ENCODE data around the gene HOXA11. TPM values are rescaled to one million over a fixed set of nuclear protein-coding genes. Genes with fewer than 3 reads are reported as not detected.

Gene HOXA11
- total RNA-seq, 4 donors from 2014 or later = 5.1 to 7.9 (median 6.4) TPM

DNA sequence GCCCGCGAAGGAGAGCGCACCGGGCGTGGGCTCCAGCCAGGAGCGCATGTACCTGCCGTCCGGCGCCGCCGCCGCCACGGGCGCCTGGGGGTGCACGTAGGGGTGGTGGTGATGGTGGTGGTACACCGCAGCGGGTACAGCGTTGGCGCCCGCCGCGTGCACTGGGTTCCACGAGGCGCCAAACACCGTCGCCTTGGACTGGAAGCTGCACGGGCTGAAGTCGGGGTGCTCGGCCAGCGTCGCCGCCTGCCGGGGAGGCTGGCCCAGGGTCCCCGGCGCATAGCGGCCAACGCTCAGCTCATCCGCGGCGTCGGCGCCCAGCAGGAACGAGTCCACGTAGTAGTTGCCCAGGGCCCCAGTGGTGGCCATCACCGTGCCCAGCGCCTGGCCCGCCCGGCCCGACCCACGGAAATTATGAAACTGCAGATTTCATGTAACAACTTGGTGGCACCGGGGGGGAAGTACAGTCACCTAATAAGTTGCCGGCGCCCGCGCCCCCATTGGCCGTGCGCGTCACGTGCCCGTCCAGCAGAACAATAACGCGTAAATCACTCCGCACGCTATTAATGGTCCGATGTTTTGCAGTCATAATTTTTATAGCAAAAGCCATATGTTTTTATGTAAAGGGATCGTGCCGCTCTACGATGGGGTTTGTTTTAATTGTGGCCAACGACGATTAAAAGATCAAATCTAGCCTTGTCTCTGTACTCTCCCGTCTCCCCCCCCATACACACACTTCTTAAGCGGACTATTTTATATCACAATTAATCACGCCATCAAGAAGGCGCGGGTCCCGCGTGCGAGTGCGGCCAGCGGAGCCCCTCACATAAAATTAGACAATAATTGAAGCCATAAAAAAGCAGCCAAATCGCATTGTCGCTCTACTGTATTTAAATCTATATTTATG is 19.7 kb downstream of the HOXA11 start, which contains the start of gene HOXA9:
HOXA9 (minus strand) TSS at position 449 of the 907 bp plus-strand sequence; CDS start at position 369, 80 bp downstream.
- DNase-seq = peak; percentile 95 to 96
- peak; percentile 58 for ATAC-seq
- H3K9me3 ChIP-seq = no peaks in the 10 kb centered on the region
- TF ChIP-seq POLR2A (IDR thresholded peaks at IDR 0.05) = peak; percentile 81 to 86
- TF ChIP-seq, protein P1, sequence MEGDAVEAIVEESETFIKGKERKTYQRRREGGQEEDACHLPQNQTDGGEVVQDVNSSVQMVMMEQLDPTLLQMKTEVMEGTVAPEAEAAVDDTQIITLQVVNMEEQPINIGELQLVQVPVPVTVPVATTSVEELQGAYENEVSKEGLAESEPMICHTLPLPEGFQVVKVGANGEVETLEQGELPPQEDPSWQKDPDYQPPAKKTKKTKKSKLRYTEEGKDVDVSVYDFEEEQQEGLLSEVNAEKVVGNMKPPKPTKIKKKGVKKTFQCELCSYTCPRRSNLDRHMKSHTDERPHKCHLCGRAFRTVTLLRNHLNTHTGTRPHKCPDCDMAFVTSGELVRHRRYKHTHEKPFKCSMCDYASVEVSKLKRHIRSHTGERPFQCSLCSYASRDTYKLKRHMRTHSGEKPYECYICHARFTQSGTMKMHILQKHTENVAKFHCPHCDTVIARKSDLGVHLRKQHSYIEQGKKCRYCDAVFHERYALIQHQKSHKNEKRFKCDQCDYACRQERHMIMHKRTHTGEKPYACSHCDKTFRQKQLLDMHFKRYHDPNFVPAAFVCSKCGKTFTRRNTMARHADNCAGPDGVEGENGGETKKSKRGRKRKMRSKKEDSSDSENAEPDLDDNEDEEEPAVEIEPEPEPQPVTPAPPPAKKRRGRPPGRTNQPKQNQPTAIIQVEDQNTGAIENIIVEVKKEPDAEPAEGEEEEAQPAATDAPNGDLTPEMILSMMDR (IDR thresholded peaks at IDR 0.05 in 4 of 5, conservative IDR thresholded peaks at IDR 0.05 in 1 of 5) = peak in 4 of 5 experiments; percentile 10 to 36 (median 26)
- intact Hi-C loops (cut with DNase I; ENCODE audit: low total_unique reads) (loop anchor here (1.0 to 10.0 kb wide), 5 partner anchors 9 to 1401 kb away; partner anchors contain the start of genes CBX3, HNRNPA2B1, HOXA4 and HOXA7), in situ Hi-C loops (cut with MboI; ENCODE audit: low sequenced_read_pairs in 4 of 4) (loop anchor here in 2 of 4 donors (5.0 to 25.0 kb wide), 3 partner anchors 953 to 1308 kb away; partner anchors contain the start of genes CBX3 (in 1 of the 2) and HNRNPA2B1 (in 1 of the 2))
- peaks cover 12 to 49% of the 10 kb centered on the region in 2 donors for H3K4me1 ChIP-seq
- peak within 1 kb of the TSS; percentile 62 to 88 (median 77) for H3K4me3 ChIP-seq
- no peaks in the 10 kb centered on the region for H3K27me3 ChIP-seq
- peak within 1 kb of the TSS; percentile 90 to 99 (median 95) for H3K27ac ChIP-seq
- H3K36me3 ChIP-seq = no peaks in the 10 kb centered on the region

- Histone ChIP-seq H3K36me3 (no peaks in the 10 kb centered on the region), H3K4me3 (peak overlapping the region; percentile 62 to 88 (median 77)), H3K4me1 (peaks cover 12 to 43% of the 10 kb centered on the region in 2 donors), H3K9me3 (no peaks in the 10 kb centered on the region), H3K27me3 (no peaks in the 10 kb centered on the region), H3K27ac (peak overlapping the region; percentile 90 to 99 (median 95))
- intact Hi-C loops (cut with DNase I; ENCODE audit: low total_unique reads) = loop anchor here (1.0 to 10.0 kb wide), 6 partner anchors 8 to 1400 kb away; partner anchors contain the start of genes CBX3, HNRNPA2B1, HOXA4 and HOXA7
- TF ChIP-seq, protein P1 (IDR thresholded peaks at IDR 0.05 in 4 of 5, conservative IDR thresholded peaks at IDR 0.05 in 1 of 5) = peak in 2 of 5 experiments; percentile 16 to 43
- no peak for TF ChIP-seq POLR2A (IDR thresholded peaks at IDR 0.05)
- in situ Hi-C loops (cut with MboI; ENCODE audit: low sequenced_read_pairs in 4 of 4) = loop anchor here in 2 of 4 donors (5.0 to 25.0 kb wide), 3 partner anchors 952 to 1307 kb away; partner anchors contain the start of genes CBX3 (in 1 of the 2) and HNRNPA2B1 (in 1 of the 2)
- peak; percentile 5 to 13 for ATAC-seq
- peak in 1 of 2 donors; percentile 54 for DNase-seq
Measured at GRCh38 chr7:27164367-27165088, 20.5 kb downstream of the HOXA11 start.

GRCh38 chr7:27164045-27164366 is 21.0 kb downstream of the HOXA11 start:
- Histone ChIP-seq H3K36me3 (no peaks in the 10 kb centered on the region), H3K27ac (peak overlapping the region; percentile 90 to 99 (median 95)), H3K9me3 (no peaks in the 10 kb centered on the region), H3K4me1 (peaks cover 12 to 43% of the 10 kb centered on the region in 2 donors), H3K27me3 (no peaks in the 10 kb centered on the region), H3K4me3 (peak overlapping the region; percentile 62 to 88 (median 77))
- DNase-seq = no peak
- intact Hi-C loops (cut with DNase I; ENCODE audit: low total_unique reads) (loop anchor here (2.0 to 10.0 kb wide), 3 partner anchors 963 to 1399 kb away; partner anchors contain the start of genes CBX3 and HNRNPA2B1), in situ Hi-C loops (cut with MboI; ENCODE audit: low sequenced_read_pairs in 4 of 4) (loop anchor here in 1 of 4 donors (10.0 to 25.0 kb wide), 2 partner anchors 952 to 1299 kb away; partner anchors contain the start of genes CBX3 and HNRNPA2B1)
- TF ChIP-seq, protein P1 (IDR thresholded peaks at IDR 0.05 in 4 of 5, conservative IDR thresholded peaks at IDR 0.05 in 1 of 5) = no peak
- TF ChIP-seq POLR2A (IDR thresholded peaks at IDR 0.05) = no peak
- ATAC-seq = no peak

Data from gastrocnemius medialis (tissue), 4 donors.